Chondrocyte (in vitro differentiated cells): Measurements from ENCODE around the gene PLAAT4. TPM values are rescaled to one million over a fixed set of nuclear protein-coding genes. Genes with fewer than 3 reads are reported as not detected.

Source experiments
- DNase-seq: peaks from one replicate; pipeline ENCODE4 v3.0.0; 2021; ENCODE audit warnings: mixed read lengths, low spot score
- H3K27ac Mint-ChIP-seq: one replicate; pipeline ENCODE4 v1.8.0; 2021; ENCODE audit warnings: mild to moderate bottlenecking, moderate library complexity, mixed read lengths; ENCODE audit not compliant: unreplicated experiment
- H3K27me3 Mint-ChIP-seq: 2 replicates; pipeline ENCODE4 v1.8.0; 2021; ENCODE audit warnings: low read depth, mixed read lengths
- H3K36me3 Mint-ChIP-seq: 2 replicates; pipeline ENCODE4 v1.8.0; 2021; ENCODE audit warnings: low read depth, mixed read lengths
- H3K4me1 Mint-ChIP-seq: 2 replicates; pipeline ENCODE4 v1.8.0; 2021; ENCODE audit warnings: low read depth, mild to moderate bottlenecking, mixed read lengths
- H3K4me3 Mint-ChIP-seq: one replicate; pipeline ENCODE4 v1.8.0; 2021; ENCODE audit warnings: mild to moderate bottlenecking, moderate library complexity, mixed read lengths; ENCODE audit not compliant: unreplicated experiment
- H3K9me3 Mint-ChIP-seq: 2 replicates; pipeline ENCODE4 v1.8.0; 2021; ENCODE audit warnings: low read depth, mixed read lengths
- CTCF ChIP-seq: fragments of 200-600 bp; sonication (generic); IDR thresholded peaks from 2 replicates; pipeline ENCODE4 v1.5.0; 2021; ENCODE audit warnings: antibody characterized with exemption, mild to moderate bottlenecking, moderate library complexity
- total RNA-seq: library from RNA; stranded (reverse); gene quantifications from 3 replicates; pipeline ENCODE4 v1.2.1, GENCODE V29; 2021

Gene PLAAT4
- total RNA-seq, 1 donor from 2014 or later, result 1.8 TPM

DNA sequence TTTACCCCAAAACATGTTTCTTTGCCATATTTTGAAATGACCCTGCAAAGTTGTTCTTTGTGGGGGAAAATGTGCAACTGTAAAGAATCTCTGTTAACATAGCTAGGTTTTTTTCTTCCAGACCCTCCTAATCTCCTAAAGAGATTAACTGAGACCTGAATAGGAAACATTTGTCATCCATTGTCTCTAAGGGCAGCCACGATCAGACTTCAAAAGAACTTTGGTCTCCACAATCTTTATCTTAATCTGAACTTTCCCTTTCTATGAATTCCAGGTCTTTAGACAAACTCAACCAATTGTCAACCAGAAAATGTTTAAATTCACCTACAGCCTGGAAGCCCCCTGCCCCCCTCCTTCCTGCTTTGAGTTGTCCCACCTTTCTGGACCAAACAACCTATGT lies 35.4 kb upstream of the PLAAT4 start:
- Mint-ChIP-seq H3K4me1 (no peaks in the 10 kb centered on the region), H3K36me3 (peaks cover 10% of the 10 kb centered on the region), H3K9me3 (peaks cover 32% of the 10 kb centered on the region), H3K27ac (no peak overlapping the region), H3K27me3 (peaks cover 21% of the 10 kb centered on the region), H3K4me3 (no peak overlapping the region)
- no peak for TF ChIP-seq CTCF
- DNase-seq, result no peak

- Mint-ChIP-seq H3K27me3 (peaks cover 13% of the 10 kb centered on the region), H3K36me3 (peaks cover 10% of the 10 kb centered on the region), H3K9me3 (peaks cover 27% of the 10 kb centered on the region), H3K4me1 (no peaks in the 10 kb centered on the region), H3K4me3 (no peak overlapping the region), H3K27ac (no peak overlapping the region)
- TF ChIP-seq CTCF, result no peak
- no peak for DNase-seq
Measured at GRCh38 chr11:63502252-63502820, 34.3 kb upstream of the PLAAT4 start.

DNA sequence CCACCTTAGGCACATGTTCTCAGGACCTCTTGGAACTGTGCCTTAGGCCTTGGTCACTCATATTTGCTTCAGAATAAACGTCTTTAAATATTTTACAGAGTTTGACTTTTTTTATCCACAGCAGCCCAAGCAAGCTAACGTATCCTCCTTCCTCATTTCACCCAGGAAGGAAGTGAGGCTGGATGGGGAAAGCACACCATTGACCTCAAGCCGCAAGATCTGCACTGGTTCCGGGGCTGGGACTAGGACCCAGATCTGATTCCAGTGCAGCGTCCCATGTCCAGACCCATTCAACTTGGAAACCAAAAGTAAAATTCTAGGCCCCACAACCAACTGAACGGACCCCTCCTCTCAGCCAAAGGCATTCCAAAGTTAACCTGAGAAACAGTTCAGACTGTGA lies 33.1 kb upstream of the PLAAT4 start:
- Mint-ChIP-seq H3K4me3 (no peak overlapping the region), H3K27me3 (peaks cover 3% of the 10 kb centered on the region), H3K36me3 (peaks cover 7% of the 10 kb centered on the region), H3K4me1 (no peaks in the 10 kb centered on the region), H3K27ac (no peak overlapping the region), H3K9me3 (peaks cover 19% of the 10 kb centered on the region)
- TF ChIP-seq CTCF, result no peak
- no peak for DNase-seq

GRCh38 chr11:63504054-63504453 lies 32.6 kb upstream of the PLAAT4 start:
- H3K36me3 Mint-ChIP-seq, result peaks cover 5% of the 10 kb centered on the region
- TF ChIP-seq CTCF, result no peak
- H3K27me3 Mint-ChIP-seq, result no peaks in the 10 kb centered on the region
- peaks cover 16% of the 10 kb centered on the region for H3K9me3 Mint-ChIP-seq
- no peak overlapping the region for H3K4me3 Mint-ChIP-seq
- no peaks in the 10 kb centered on the region for H3K4me1 Mint-ChIP-seq
- H3K27ac Mint-ChIP-seq, result no peak overlapping the region
- DNase-seq, result no peak

DNA sequence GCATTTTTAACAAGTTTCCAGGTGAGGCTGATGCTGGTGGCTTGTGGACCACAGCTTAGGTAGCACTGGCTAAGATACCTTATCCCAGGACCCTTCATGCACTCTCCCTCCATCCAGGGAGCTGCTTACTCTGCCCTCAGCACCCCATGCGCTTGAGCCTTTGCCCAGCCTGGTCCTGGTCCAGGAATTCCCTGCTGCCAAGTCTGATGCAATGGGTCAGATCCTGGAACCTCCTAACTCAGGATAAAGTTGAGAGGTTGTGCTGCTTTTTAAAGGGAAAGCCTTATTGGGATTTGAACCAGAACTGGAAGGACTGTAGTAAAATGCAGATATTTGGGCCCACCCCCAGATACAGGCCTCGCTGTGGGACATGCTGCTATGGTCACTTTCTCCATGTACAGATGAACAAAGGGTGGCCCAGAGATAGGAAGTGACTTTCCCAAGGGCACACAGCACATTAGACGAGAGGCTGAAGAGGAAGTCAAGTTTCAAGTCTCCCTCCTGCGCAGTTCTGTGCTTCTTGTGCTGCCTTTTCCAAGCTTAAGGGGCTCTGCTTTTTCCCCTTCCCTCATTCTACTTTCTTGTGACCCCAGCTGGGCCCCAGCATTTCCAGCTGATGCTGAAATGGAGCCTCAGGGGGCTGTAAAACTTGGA lies 31.5 kb upstream of the PLAAT4 start:
- H3K27me3 Mint-ChIP-seq, result no peaks in the 10 kb centered on the region
- no peak for DNase-seq
- H3K36me3 Mint-ChIP-seq, result peaks cover 5% of the 10 kb centered on the region
- H3K4me3 Mint-ChIP-seq, result no peak overlapping the region
- no peak overlapping the region for H3K27ac Mint-ChIP-seq
- H3K4me1 Mint-ChIP-seq, result no peaks in the 10 kb centered on the region
- TF ChIP-seq CTCF, result no peak
- H3K9me3 Mint-ChIP-seq, result peaks cover 7% of the 10 kb centered on the region
